Hematopoietic multipotent progenitor cell treated with erythropoietin and hydrocortisone succinate and interleukin-3 and kit ligand, for 4 days (in vitro differentiated cells): ENCODE data around the gene FAM174C.
"Not testable (repeated sequence)": the region's sequence is repeated elsewhere in the genome, so short reads cannot be mapped to it uniquely, and the experiment has no call there.

Experiments
- DNase-seq: peaks from one replicate; pipeline ENCODE4 v3.0.0-alpha.2; 2015

Gene FAM174C

GRCh38 chr19:1288833-1289685 is 13.7 kb downstream of the FAM174C start:
- no peak for DNase-seq

- DNase-seq: no peak
Observed at GRCh38 chr19:1289686-1290025, 14.3 kb downstream of the FAM174C start.

DNA sequence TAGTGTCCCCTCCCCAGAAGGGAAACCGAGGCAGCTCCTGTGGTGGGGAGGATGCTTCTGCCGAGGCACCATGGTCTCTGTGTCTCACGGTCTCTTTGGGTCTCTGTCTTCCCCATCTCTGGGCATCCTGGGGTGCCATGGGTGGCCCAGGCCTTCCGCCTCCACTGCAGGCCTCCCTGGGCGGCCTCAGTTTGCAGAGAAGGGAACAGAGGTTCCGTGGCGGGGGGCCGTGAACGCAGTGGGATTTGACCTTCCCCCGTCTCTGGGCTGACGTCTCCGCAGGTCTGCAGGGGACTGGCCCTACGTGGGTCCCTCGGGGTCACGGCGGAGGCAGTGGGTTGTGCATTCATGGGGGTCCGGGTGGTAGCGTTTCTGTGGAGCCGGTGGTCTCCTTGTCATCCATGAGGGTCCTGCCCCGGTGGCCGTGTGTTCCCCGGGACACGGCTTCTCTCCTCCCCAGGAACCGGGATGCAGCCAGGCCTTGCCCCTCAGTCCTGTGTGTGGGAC is 14.9 kb downstream of the FAM174C start:
- no peak for DNase-seq

DNA sequence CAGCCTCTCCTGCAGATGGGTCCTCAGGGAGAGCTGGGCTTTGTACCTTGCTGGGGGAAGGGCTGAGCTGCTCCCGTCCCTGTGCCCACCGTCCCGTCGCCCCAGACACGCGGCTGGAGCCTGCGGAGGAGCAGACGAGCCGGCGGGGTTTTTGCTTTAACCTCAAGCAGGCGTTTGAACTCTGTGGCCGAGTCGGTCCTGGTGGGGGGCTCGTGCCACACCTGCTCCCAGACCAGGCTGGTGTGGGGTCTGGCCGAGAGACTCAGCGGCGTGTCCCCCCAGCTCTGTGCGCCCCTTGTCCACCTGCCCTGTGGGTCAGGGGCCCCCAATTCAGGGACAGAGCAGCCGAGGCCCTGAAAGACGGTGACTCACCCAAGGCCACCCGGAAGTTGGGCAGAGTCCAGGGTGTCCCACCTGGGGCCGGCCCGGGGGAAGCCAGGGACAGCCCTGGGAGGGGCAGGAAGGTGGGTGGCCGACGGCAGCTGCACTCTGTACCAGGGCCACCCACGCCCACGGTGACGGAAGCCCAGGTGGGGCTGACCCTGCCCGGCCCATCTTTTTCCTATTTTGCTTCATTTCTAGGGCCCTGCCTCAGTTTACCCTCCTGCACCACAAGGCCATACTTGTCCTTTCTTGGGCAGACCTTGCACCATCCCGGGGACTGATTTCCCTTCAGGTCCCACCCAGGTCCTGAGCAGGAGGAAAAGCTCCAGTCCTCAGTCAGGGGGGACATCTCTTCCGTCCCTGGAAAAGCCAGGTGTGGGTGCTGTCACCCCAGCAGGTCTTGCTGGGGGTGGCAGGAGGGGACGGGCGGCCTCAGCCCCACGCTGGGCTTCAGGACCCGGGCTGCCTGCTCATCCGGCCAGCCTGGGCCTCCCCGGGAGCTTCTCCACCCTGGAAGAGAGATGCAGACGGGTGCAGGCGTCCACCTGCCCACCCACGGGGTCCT is 15.6 kb downstream of the FAM174C start:
- no peak for DNase-seq

- no peak for DNase-seq
Observed at GRCh38 chr19:1291761-1292418, 16.6 kb downstream of the FAM174C start.

GRCh38 chr19:1292419-1293151 is 17.3 kb downstream of the FAM174C start:
- DNase-seq: no peak

GRCh38 chr19:1293782-1294604 is 18.7 kb downstream of the FAM174C start:
- DNase-seq: no peak

DNA sequence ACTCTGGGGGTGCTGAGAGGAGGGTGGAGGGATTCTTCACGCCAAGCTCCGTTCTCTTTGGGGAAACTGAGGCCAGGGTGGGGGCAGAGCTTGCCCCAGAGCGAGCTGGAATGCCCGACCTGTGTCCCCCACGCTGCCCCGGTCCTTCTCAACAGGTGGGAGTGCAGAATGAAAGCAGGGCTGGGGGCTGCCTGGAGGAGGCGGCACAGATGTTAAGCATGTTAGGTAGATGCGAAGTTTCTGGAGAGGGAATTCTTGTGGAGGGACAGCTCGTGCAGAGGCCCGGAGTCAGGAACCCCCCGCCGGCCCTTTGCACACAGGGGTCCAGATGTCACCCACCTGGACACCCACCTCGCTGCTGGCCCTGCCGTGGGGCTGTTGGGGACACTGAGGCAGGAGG is 19.4 kb downstream of the FAM174C start:
- DNase-seq: no peak

DNA sequence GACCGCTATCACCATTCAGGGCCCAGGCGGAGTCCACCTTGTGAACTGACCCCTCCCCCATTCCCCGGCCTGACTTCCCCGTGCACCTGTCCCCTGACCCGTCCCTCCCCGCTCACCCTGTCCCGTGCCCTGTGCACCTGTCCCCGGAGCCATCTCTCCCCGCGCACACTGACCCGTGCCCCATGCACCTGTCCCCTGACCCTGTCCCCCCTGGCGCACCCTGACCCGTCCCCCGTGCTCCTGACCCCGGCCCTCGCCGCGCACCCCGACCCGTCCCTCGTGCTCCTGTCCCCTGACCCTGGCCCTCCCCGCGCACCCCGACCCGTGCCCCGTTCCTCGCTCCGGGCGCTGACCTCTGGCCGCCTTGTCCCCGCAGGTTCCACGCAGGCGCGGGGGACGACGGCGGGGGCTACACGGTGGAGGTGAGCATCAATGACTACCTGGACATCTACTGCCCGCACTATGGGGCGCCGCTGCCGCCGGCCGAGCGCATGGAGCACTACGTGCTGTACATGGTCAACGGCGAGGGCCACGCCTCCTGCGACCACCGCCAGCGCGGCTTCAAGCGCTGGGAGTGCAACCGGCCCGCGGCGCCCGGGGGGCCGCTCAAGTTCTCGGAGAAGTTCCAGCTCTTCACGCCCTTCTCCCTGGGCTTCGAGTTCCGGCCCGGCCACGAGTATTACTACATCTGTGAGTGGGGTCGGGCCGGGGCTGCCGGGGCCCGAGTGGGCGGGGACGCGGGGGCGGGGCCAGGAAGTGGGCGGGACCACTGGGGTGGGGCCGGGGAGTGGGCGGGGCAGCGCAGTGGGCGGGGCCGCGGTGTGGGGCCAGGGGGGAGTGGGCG is 20.1 kb downstream of the FAM174C start:
- DNase-seq: peak; percentile 65

- no peak for DNase-seq
Observed at GRCh38 chr19:1296078-1296477, 20.7 kb downstream of the FAM174C start.

GRCh38 chr19:1296575-1297271 is 21.4 kb downstream of the FAM174C start:
- DNase-seq: no peak

DNA sequence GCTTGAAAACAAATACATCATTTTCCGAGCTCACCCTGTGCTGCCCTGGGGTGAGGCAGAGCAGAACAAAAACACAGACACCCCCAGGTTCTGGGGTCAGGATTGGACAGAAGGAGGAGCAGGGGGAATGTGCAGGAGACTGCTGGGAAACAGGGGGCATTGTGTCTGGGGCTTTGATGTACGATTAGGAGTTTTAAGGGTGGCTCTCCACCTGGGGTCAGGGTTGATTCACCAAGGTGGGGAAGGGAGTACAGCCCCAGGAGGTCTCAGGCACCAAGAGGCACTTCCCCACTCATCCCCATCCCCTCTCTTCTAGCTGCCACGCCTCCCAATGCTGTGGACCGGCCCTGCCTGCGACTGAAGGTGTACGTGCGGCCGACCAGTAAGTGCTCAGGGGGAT is 22.9 kb downstream of the FAM174C start:
- no peak for DNase-seq

GRCh38 chr19:1299801-1300200 is 24.5 kb downstream of the FAM174C start:
- DNase-seq: no peak

DNA sequence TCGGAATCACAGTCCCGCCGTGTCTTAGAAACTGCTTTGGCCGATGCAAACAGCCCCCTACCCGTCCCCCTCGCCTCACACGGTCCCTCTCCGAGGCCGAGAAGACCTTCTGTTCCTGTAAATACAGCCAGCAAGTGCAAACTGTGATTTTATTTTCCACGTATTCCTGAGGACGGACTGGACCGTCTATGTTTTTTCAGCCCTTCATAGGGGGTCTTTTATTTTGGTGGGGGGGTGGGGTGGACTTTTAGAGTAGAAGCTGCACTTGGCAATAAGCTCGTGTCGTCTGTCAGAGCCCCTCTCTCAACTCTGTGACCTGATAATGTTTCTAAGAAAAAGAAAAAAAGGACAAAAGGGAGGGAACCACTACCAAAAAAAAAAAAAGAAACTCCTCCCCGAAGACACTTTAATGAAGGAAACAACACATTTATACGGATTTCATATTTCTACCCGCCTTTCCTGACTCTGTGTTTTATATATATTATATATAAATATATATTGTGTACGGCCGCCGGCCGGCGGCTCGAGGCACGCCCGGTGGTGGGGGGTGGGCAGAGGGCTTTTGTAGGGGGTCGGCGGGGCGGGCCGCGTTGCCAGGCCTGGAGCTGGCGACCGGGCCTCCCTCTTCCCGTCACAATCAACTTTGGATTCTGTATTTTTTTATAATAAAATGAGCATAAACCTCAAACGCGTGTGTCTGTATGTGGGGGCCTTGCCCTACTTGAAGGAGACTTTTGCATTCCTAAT is 25.6 kb downstream of the FAM174C start:
- no peak for DNase-seq

GRCh38 chr19:1302533-1303239 is 27.4 kb downstream of the FAM174C start:
- DNase-seq: no peak

GRCh38 chr19:1304197-1304924 is 29.0 kb downstream of the FAM174C start:
- DNase-seq: no peak

DNA sequence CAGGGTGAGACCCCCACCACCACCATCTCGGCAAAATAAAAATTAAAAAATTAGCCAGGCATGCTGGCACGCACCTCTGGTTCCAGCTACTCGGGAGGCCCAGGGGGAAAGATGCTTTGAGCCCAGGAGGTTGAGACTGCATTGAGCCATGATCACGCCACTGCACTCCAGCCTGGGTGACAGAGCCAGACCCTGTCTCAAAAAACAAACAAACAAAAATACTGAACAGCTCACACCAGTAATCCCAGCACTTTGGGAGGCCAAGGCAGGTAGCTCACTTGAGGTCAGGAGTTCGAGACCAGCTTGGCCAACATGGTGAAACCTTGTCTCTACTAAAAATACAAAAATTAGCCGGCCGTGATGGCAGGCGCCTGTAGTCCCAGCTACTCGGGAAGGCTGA is 30.0 kb downstream of the FAM174C start:
- DNase-seq: not testable (repeated sequence)

DNA sequence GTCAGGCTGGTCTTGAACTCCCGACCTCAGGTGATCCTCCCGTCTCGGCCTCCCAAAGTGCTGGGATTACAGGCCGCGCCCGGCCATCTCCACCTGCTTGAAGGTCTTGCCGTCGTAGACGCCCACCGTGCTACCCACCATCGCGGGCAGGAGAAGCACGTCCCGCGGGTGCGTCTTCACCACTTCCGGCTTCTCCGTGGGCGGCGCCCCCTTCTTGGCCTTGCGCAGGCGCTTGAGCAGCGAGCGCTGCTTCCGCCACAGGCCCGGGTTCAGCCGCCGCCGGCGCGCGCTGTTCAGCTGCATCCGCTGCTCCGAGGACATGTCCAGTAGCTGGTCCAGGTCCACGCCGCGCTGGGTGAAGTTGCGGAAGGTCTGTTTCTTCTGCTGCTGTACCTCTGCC is 32.0 kb downstream of the FAM174C start:
- DNase-seq: no peak
